ENCODE data around the gene TRIM72.
A peak's percentile ranks its signal among the peaks of the same experiment; 100 is the strongest.

The TRIM72 gene

DNA sequence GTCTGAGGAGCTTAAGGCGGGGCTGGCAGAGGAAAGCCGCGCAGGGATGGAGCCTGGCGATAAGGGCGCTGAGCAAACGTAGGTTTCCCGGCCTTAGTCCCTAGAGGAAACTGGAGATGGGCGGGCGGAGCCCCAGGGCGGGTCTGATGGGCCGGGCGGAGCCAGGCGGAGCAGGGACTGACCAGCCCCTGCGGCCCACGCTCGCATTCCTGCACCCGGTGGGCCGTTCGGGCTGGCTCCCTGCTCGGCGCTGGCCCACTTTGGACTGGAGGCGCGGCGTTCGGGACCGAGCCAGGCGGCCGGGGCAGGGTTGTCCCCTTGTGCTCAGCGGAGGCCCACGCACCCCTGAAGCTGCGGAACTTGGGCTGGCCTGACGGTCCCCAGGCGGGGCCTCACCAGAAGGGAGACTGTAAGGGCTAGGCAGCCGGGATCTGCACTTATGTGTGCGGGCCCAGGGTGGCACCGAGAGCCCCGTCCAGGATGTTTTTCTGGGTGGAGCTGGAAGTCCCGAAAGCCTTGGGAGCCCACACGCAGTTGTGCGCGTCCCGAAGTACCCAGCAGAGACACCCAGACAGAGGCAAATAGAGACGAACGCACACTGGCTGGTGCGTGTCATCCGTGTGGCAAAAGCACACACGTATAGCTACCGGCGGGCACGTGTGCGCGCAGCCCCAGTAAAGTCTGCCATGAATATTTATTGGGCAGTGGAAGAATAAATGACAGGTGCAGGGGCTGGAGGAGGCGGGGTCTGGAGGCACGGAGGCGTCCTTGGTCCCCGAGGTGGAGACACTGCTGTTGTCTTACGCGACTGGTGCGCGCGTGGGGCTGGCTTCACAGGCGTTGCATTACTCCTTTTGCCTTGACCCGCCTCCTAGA lies 1.6 kb downstream of the TRIM72 start:
- Mint-ChIP-seq H3K27me3 (peaks cover 36 to 64% of the 10 kb centered on the region in 2 donors), H3K4me1 (peaks cover 17 to 53% of the 10 kb centered on the region in 2 donors), H3K4me3 (peak overlapping the region; percentile 76 to 83), H3K36me3 (no peaks in the 10 kb centered on the region), H3K27ac (no peak overlapping the region), H3K9me3 (no peaks in the 10 kb centered on the region)
- ATAC-seq (replicated peaks) (peak; percentile 72 to 73), DNase-seq (peak; percentile 17)

DNA sequence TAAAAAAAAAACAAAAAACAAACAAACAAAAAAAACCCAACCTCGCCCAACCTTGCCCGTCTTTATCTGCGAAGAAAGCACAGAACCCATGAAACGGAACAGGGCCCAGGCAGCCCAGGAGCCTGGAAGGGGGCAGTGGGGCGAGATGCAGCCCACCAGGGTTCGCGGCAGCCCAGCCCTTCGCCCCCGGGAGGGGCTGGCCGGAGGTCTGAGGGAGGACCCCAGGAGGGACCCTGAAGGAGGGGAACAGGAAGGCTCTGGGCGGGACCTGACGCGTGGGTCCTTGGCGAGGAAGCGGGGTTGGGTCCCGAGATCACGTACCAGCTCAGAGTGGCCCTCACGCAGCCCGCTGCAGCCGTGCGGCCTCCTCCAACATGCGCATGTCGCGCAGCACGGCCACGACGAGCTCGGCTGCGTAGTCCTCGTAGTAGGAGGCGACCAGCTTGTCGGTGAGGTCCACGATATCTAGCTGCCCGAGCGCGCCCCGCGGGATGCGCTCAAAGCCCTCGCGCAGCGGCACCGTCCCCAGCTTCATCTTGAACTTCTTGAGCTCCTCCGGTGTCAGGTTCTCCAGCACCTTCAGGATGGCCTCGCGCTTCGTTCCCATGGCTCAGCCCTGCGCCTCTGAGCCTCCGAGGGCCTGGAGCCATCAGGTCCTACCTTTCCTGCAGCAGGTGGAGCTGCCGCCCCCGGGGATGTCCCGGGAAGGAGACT lies 2.7 kb downstream of the TRIM72 start, which contains the start of gene PYDC1:
Gene PYDC1 (minus strand): TSS at position 714 of the 714 bp plus-strand sequence. CDS start 107 bp downstream, at position 607.
- no peaks in the 10 kb centered on the region for H3K36me3 Mint-ChIP-seq
- H3K4me1 Mint-ChIP-seq = peaks cover 19 to 52% of the 10 kb centered on the region in 2 donors
- DNase-seq = no peak
- H3K27ac Mint-ChIP-seq = no peak within 1 kb of the TSS
- H3K9me3 Mint-ChIP-seq = no peaks in the 10 kb centered on the region
- peak; percentile 30 to 36 for ATAC-seq (replicated peaks)
- H3K27me3 Mint-ChIP-seq = peaks cover 46 to 74% of the 10 kb centered on the region in 2 donors
- peak within 1 kb of the TSS; percentile 76 to 83 for H3K4me3 Mint-ChIP-seq

GRCh38 chr16:31217136-31217530 lies 3.2 kb downstream of the TRIM72 start:
- H3K36me3 Mint-ChIP-seq = no peaks in the 10 kb centered on the region
- H3K4me1 Mint-ChIP-seq = peaks cover 16 to 52% of the 10 kb centered on the region in 2 donors
- H3K27me3 Mint-ChIP-seq = peaks cover 50 to 80% of the 10 kb centered on the region in 2 donors
- ATAC-seq (replicated peaks) (no peak), DNase-seq (no peak)
- H3K4me3 Mint-ChIP-seq = peak overlapping the region; percentile 76 to 78
- no peaks in the 10 kb centered on the region for H3K9me3 Mint-ChIP-seq
- no peak overlapping the region for H3K27ac Mint-ChIP-seq

- H3K4me3 Mint-ChIP-seq = no peak overlapping the region
- H3K27me3 Mint-ChIP-seq = peaks cover 47 to 64% of the 10 kb centered on the region in 2 donors
- H3K9me3 Mint-ChIP-seq = no peaks in the 10 kb centered on the region
- H3K27ac Mint-ChIP-seq = no peak overlapping the region
- DNase-seq (no peak), ATAC-seq (replicated peaks) (no peak)
- H3K36me3 Mint-ChIP-seq = no peaks in the 10 kb centered on the region
- H3K4me1 Mint-ChIP-seq = peaks cover 13 to 42% of the 10 kb centered on the region in 2 donors
Observed at GRCh38 chr16:31219154-31219741, 5.3 kb downstream of the TRIM72 start.

- H3K27ac Mint-ChIP-seq = no peak overlapping the region
- no peaks in the 10 kb centered on the region for H3K9me3 Mint-ChIP-seq
- no peak for ATAC-seq (replicated peaks)
- DNase-seq = no peak
- H3K27me3 Mint-ChIP-seq = peaks cover 36 to 44% of the 10 kb centered on the region in 2 donors
- H3K4me1 Mint-ChIP-seq = peaks cover 9 to 22% of the 10 kb centered on the region in 2 donors
- no peak overlapping the region for H3K4me3 Mint-ChIP-seq
- no peaks in the 10 kb centered on the region for H3K36me3 Mint-ChIP-seq
Observed at GRCh38 chr16:31221357-31222160, 7.6 kb downstream of the TRIM72 start.

GRCh38 chr16:31223044-31223443 lies 9.1 kb downstream of the TRIM72 start:
- Mint-ChIP-seq H3K27me3 (peaks cover 28 to 34% of the 10 kb centered on the region in 2 donors), H3K9me3 (no peaks in the 10 kb centered on the region), H3K4me1 (peaks cover 5 to 7% of the 10 kb centered on the region in 2 donors), H3K36me3 (no peaks in the 10 kb centered on the region), H3K27ac (peak overlapping the region; percentile 31), H3K4me3 (no peak overlapping the region)
- no peak for DNase-seq
- ATAC-seq (replicated peaks) = no peak

DNA sequence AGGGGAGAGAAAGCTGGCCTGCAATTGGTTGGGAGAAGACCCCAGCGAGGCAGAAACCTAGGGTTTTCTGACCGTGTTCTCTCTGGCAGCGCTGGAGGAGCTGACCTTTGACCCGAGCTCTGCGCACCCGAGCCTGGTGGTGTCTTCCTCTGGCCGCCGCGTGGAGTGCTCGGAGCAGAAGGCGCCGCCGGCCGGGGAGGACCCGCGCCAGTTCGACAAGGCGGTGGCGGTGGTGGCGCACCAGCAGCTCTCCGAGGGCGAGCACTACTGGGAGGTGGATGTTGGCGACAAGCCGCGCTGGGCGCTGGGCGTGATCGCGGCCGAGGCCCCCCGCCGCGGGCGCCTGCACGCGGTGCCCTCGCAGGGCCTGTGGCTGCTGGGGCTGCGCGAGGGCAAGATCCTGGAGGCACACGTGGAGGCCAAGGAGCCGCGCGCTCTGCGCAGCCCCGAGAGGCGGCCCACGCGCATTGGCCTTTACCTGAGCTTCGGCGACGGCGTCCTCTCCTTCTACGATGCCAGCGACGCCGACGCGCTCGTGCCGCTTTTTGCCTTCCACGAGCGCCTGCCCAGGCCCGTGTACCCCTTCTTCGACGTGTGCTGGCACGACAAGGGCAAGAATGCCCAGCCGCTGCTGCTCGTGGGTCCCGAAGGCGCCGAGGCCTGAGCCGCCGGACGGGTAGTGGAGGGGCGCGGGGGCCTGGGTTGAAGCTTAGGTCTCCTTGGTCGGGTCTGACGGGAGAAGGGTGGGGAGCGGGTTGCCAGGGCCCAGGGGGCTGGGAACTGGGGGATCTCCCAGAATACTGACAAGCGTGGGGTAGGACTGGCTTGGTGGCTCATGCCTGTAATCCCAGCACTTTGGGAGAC lies 10.4 kb downstream of the TRIM72 start:
- no peaks in the 10 kb centered on the region for H3K9me3 Mint-ChIP-seq
- H3K4me1 Mint-ChIP-seq = peaks cover 5% of the 10 kb centered on the region in 2 donors
- H3K36me3 Mint-ChIP-seq = no peaks in the 10 kb centered on the region
- no peak for ATAC-seq (replicated peaks)
- no peak for DNase-seq
- no peak overlapping the region for H3K4me3 Mint-ChIP-seq
- peaks cover 21 to 27% of the 10 kb centered on the region in 2 donors for H3K27me3 Mint-ChIP-seq
- H3K27ac Mint-ChIP-seq = no peak overlapping the region

GRCh38 chr16:31225193-31225592 lies 11.3 kb downstream of the TRIM72 start:
- peaks cover 20 to 24% of the 10 kb centered on the region in 2 donors for H3K27me3 Mint-ChIP-seq
- ATAC-seq (replicated peaks) (no peak), DNase-seq (no peak)
- no peak overlapping the region for H3K27ac Mint-ChIP-seq
- peaks cover 5% of the 10 kb centered on the region in 2 donors for H3K4me1 Mint-ChIP-seq
- H3K9me3 Mint-ChIP-seq = no peaks in the 10 kb centered on the region
- H3K36me3 Mint-ChIP-seq = no peaks in the 10 kb centered on the region
- H3K4me3 Mint-ChIP-seq = no peak overlapping the region

DNA sequence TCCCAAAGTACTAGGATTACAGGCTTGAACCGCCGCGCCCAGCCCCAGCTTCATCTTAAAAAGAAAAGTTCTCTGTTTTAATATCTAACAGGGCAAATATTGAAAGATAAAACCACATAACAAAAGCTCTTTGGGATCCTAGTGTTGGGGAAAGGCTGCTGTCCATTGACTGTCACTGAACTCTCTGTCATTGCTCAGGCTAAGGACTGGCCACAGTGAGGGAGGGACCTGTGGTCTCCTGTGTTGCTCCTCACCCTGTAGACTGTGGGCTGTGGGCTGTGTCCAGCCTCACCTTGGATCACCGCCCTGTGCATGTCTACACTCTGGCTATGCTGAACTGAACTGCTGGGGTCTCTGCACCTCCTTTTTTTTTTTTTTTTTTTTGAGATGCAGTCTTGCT lies 14.3 kb downstream of the TRIM72 start:
- H3K4me1 Mint-ChIP-seq = no peaks in the 10 kb centered on the region

GRCh38 chr16:31229501-31229900 lies 15.6 kb downstream of the TRIM72 start:
- DNase-seq = no peak
- Mint-ChIP-seq H3K36me3 (no peaks in the 10 kb centered on the region), H3K27me3 (peaks cover 5 to 11% of the 10 kb centered on the region in 2 donors), H3K9me3 (peaks cover 0 to 2% of the 10 kb centered on the region in 2 donors), H3K27ac (peak overlapping the region; percentile 42), H3K4me3 (no peak overlapping the region), H3K4me1 (no peaks in the 10 kb centered on the region)
- ATAC-seq (replicated peaks) = no peak

More for the DNA sequence above, 14.3 kb downstream of the TRIM72 start:
- DNase-seq (no peak), ATAC-seq (replicated peaks) (no peak)
- Mint-ChIP-seq H3K9me3 (no peaks in the 10 kb centered on the region), H3K27ac (no peak overlapping the region), H3K27me3 (peaks cover 5 to 6% of the 10 kb centered on the region in 2 donors), H3K36me3 (no peaks in the 10 kb centered on the region), H3K4me3 (no peak overlapping the region)

- Mint-ChIP-seq H3K9me3 (peaks cover 0 to 6% of the 10 kb centered on the region in 2 donors), H3K4me1 (peaks cover 3 to 4% of the 10 kb centered on the region in 2 donors), H3K36me3 (no peaks in the 10 kb centered on the region), H3K4me3 (no peak overlapping the region), H3K27ac (no peak overlapping the region), H3K27me3 (peaks cover 0 to 10% of the 10 kb centered on the region in 2 donors)
- ATAC-seq (replicated peaks) (no peak), DNase-seq (no peak)
Observed at GRCh38 chr16:31238041-31238440, 24.1 kb downstream of the TRIM72 start.

GRCh38 chr16:31242206-31242605 lies 28.3 kb downstream of the TRIM72 start:
- no peaks in the 10 kb centered on the region for H3K27me3 Mint-ChIP-seq
- ATAC-seq (replicated peaks) (no peak), DNase-seq (no peak)
- no peaks in the 10 kb centered on the region for H3K36me3 Mint-ChIP-seq
- no peaks in the 10 kb centered on the region for H3K9me3 Mint-ChIP-seq
- peaks cover 7 to 17% of the 10 kb centered on the region in 2 donors for H3K4me1 Mint-ChIP-seq
- no peak overlapping the region for H3K27ac Mint-ChIP-seq
- H3K4me3 Mint-ChIP-seq = no peak overlapping the region

All from stimulated activated naive B cell treated with anti-CD40 and anti-IgM and Interleukin-4, amounts not matched to agents 10 μg/mL and 1 μg/mL and 100 μg/mL, for 72 hours (primary cell).